Measurements from ENCODE around the gene ZNF564. TPM values are rescaled to one million over a fixed set of nuclear protein-coding genes. Genes with fewer than 3 reads are reported as not detected.
"Not testable (repeated sequence)": the region's sequence is repeated elsewhere in the genome, so short reads cannot be mapped to it uniquely, and the experiment has no call there.

ZNF564 gene
- total and polyA plus RNA-seq, 2 of the 13 experiments (the other 11 are each of a cell fraction or from before 2014, with no cell fraction given), result 2.3 to 11.1 TPM

GRCh38 chr19:12486265-12486783 is 65.0 kb downstream of the ZNF564 start:
- intact Hi-C loops (cut with micrococcal nuclease; ENCODE audit: unreplicated experiment); BruUV-seq (replicated peaks); FAIRE-seq; H4K20me1 ChIP-seq (ENCODE audit: insufficient read depth, low read length); H3K4me3 ChIP-seq (replicated peaks in 1 of 3; ENCODE audit: insufficient read depth in 1 of 3, low read depth in 2 of 3, low read length in 3 of 3); CTCF ChIA-PET (ENCODE audit: low intra/inter-chr PET ratio, low total read pairs); in situ Hi-C loops (cut with HindIII; ENCODE audit: extremely low pct_ligation_motif_present, low pct_unique_long_range_greater_than_20kb); H3K9ac ChIP-seq (ENCODE audit: insufficient read depth, low read depth, low read length); H2AFZ ChIP-seq (ENCODE audit: low read length); DNase-seq (ENCODE audit: low spot score); ATAC-seq; H3K4me2 ChIP-seq (ENCODE audit: low read depth, low read length); H3K36me3 ChIP-seq (replicated peaks in 1 of 2; ENCODE audit: control insufficient read depth in 1 of 2, insufficient read depth in 2 of 2, low read length in 2 of 2); H3K27me3 ChIP-seq (ENCODE audit: control insufficient read depth in 1 of 2, insufficient read depth in 2 of 2, low read length in 2 of 2); H3K9me3 ChIP-seq (ENCODE audit: low read length); H3K27ac ChIP-seq (ENCODE audit: extremely low read length, insufficient read depth, low read length): not testable (repeated sequence)
- WGBS (ENCODE audit: low lambda C conversion rate), result 22% methylated on average over 1 of the region's 1 CpG
- H3K79me2 ChIP-seq (ENCODE audit: insufficient read depth, low read length), result peaks cover 26% of the 10 kb centered on the region
- H3K4me1 ChIP-seq (ENCODE audit: insufficient read depth, low read length), result peaks cover 37% of the 10 kb centered on the region
- TF ChIP-seq PCBP2 (optimal IDR thresholded peaks at IDR 0.05; ENCODE audit: low read depth, low read length, poor library complexity, severe bottlenecking) (peak; percentile 91), HNRNPK (IDR thresholded peaks at IDR 0.05; ENCODE audit: low read depth, low read length, poor library complexity, severe bottlenecking) (peak; percentile 49), ZNF460 (CRISPR knock-in tag; IDR thresholded peaks at IDR 0.05; ENCODE audit: borderline replicate concordance) (peak; percentile 30; the same call in 1 of the 2 replicates)
- POLR2A ChIA-PET, result interaction anchor here (6.1 kb wide), 1 partner anchor 10 kb away, joined by 62 read pairs; no protein-coding TSS in a partner anchor

GRCh38 chr19:12485571-12485970 is 65.7 kb downstream of the ZNF564 start:
- Histone ChIP-seq H3K4me2 (ENCODE audit: low read depth, low read length) (peak overlapping the region; percentile 86), H3K4me3 (replicated peaks in 1 of 3; ENCODE audit: insufficient read depth in 1 of 3, low read depth in 2 of 3, low read length in 3 of 3) (peak overlapping the region; percentile 88 to 100 (median 93); a peak in 4 of 6 replicates), H2AFZ (ENCODE audit: low read length) (no peak overlapping the region), H3K27ac (ENCODE audit: extremely low read length, insufficient read depth, low read length) (no peak overlapping the region), H4K20me1 (ENCODE audit: insufficient read depth, low read length) (no peaks in the 10 kb centered on the region), H3K9me3 (ENCODE audit: low read length) (no peaks in the 10 kb centered on the region), H3K36me3 (replicated peaks in 1 of 2; ENCODE audit: control insufficient read depth in 1 of 2, insufficient read depth in 2 of 2, low read length in 2 of 2) (no peaks in the 10 kb centered on the region), H3K4me1 (ENCODE audit: insufficient read depth, low read length) (peaks cover 37% of the 10 kb centered on the region), H3K9ac (ENCODE audit: insufficient read depth, low read depth, low read length) (peak overlapping the region; percentile 77), H3K79me2 (ENCODE audit: insufficient read depth, low read length) (peaks cover 26% of the 10 kb centered on the region), H3K27me3 (ENCODE audit: control insufficient read depth in 1 of 2, insufficient read depth in 2 of 2, low read length in 2 of 2) (no peaks in the 10 kb centered on the region)
- ATAC-seq (no peak), FAIRE-seq (no peak), DNase-seq (ENCODE audit: low spot score) (peak; percentile 45)
- no TSS peak for BruUV-seq (replicated peaks)
- POLR2A ChIA-PET, result interaction anchor here (6.1 kb wide), 1 partner anchor 10 kb away, joined by 62 read pairs; no protein-coding TSS in a partner anchor
- intact Hi-C loops (cut with micrococcal nuclease; ENCODE audit: unreplicated experiment), result no loop called here
- WGBS (ENCODE audit: low lambda C conversion rate), result 2% methylated on average over 3 of the region's 3 CpGs
- in situ Hi-C loops (cut with HindIII; ENCODE audit: extremely low pct_ligation_motif_present, low pct_unique_long_range_greater_than_20kb), result no loop called here
- CTCF ChIA-PET (ENCODE audit: low intra/inter-chr PET ratio, low total read pairs), result no interaction called here
- TF ChIP-seq TFDP2 (CRISPR knock-in tag; IDR thresholded peaks at IDR 0.05), result no peak
- no peak for TF ChIP-seq SP5 (CRISPR knock-in tag; IDR thresholded peaks at IDR 0.05; ENCODE audit: borderline replicate concordance, low read depth)
- TF ChIP-seq PLRG1 (conservative IDR thresholded peaks at IDR 0.05), result no peak
- no peak for TF ChIP-seq ATF2 (CRISPR knock-in tag; IDR thresholded peaks at IDR 0.05)
- TF ChIP-seq SYNCRIP (IDR thresholded peaks at IDR 0.05; ENCODE audit: insufficient read depth, low read depth, low read length), result no peak
- no peak for TF ChIP-seq ZC3H13 (CRISPR knock-in tag; IDR thresholded peaks at IDR 0.05)
- TF ChIP-seq CEBPG (CRISPR knock-in tag; IDR thresholded peaks at IDR 0.05), result peak; percentile 46; the same call in 1 of the 2 replicates
